GM10248 (cell line): ENCODE measurements around the gene VSTM5.

Source experiments
- CTCF ChIA-PET: fragments of 300-600 bp; sonication (Branson Sonifier 250); formaldehyde crosslinking; extraction: SDS; loops from one replicate; lab custom pipeline; 2021; ENCODE audit warnings: antibody characterized with exemption; lab: Yijun Ruan, JAX
- POLR2A ChIA-PET: fragments of 350-650 bp; sonication (Branson Sonifier 250); formaldehyde crosslinking; extraction: SDS; loops from one replicate; lab custom pipeline; 2020; ENCODE audit warnings: antibody characterized with exemption; lab: Yijun Ruan, JAX
- DNase-seq: peaks from one replicate; pipeline ENCODE4 v3.0.0; 2012; ENCODE audit errors: extremely low spot score
- TF ChIP-seq, protein P1 (sequence below): IDR thresholded peaks from 2 replicates; pipeline ENCODE4 v1.5.1; 2012; ENCODE audit warnings: mild to moderate bottlenecking, low read depth; ENCODE audit errors: extremely low read depth, missing control alignments, control extremely low read depth

Gene VSTM5

GRCh38 chr11:93852242-93852641 is 1.8 kb upstream of the VSTM5 start:
- TF ChIP-seq, protein P1, sequence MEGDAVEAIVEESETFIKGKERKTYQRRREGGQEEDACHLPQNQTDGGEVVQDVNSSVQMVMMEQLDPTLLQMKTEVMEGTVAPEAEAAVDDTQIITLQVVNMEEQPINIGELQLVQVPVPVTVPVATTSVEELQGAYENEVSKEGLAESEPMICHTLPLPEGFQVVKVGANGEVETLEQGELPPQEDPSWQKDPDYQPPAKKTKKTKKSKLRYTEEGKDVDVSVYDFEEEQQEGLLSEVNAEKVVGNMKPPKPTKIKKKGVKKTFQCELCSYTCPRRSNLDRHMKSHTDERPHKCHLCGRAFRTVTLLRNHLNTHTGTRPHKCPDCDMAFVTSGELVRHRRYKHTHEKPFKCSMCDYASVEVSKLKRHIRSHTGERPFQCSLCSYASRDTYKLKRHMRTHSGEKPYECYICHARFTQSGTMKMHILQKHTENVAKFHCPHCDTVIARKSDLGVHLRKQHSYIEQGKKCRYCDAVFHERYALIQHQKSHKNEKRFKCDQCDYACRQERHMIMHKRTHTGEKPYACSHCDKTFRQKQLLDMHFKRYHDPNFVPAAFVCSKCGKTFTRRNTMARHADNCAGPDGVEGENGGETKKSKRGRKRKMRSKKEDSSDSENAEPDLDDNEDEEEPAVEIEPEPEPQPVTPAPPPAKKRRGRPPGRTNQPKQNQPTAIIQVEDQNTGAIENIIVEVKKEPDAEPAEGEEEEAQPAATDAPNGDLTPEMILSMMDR = no peak
- DNase-seq = no peak
- CTCF ChIA-PET = no interaction called here
- POLR2A ChIA-PET = no interaction called here

GRCh38 chr11:93849751-93850593 is 446 bp downstream of the VSTM5 start:
- POLR2A ChIA-PET = no interaction called here
- no peak for DNase-seq
- CTCF ChIA-PET = no interaction called here
- TF ChIP-seq, protein P1 = no peak

DNA sequence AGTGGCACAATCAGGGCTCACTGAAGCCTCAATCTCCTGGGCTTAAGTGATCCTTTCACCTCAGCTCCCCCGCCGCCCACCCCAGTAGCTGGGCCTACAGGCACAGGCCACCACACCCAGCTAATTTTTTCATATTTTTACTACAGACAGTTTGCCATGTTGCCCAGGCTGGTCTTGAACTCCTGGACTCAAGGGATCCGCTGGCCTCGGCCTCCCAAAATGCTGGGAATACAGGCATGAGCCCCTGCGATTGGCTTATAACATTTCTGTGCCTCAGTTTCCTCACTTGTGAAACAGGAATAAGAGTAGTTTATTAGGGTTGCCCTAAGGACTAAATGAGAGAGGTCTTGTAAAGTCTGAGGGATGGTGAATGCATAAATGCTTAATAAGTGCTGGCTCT is 1.2 kb downstream of the VSTM5 start:
- TF ChIP-seq, protein P1 = no peak
- ChIA-PET POLR2A (no interaction called here), CTCF (no interaction called here)
- no peak for DNase-seq

- CTCF ChIA-PET = interaction anchor here (1.2 kb wide), 1 partner anchor 13 kb away, joined by 3 read pairs; no protein-coding TSS in a partner anchor
- POLR2A ChIA-PET = no interaction called here
- TF ChIP-seq, protein P1 = no peak
- DNase-seq = no peak
Measured at GRCh38 chr11:93846411-93846810, 4.0 kb downstream of the VSTM5 start.

DNA sequence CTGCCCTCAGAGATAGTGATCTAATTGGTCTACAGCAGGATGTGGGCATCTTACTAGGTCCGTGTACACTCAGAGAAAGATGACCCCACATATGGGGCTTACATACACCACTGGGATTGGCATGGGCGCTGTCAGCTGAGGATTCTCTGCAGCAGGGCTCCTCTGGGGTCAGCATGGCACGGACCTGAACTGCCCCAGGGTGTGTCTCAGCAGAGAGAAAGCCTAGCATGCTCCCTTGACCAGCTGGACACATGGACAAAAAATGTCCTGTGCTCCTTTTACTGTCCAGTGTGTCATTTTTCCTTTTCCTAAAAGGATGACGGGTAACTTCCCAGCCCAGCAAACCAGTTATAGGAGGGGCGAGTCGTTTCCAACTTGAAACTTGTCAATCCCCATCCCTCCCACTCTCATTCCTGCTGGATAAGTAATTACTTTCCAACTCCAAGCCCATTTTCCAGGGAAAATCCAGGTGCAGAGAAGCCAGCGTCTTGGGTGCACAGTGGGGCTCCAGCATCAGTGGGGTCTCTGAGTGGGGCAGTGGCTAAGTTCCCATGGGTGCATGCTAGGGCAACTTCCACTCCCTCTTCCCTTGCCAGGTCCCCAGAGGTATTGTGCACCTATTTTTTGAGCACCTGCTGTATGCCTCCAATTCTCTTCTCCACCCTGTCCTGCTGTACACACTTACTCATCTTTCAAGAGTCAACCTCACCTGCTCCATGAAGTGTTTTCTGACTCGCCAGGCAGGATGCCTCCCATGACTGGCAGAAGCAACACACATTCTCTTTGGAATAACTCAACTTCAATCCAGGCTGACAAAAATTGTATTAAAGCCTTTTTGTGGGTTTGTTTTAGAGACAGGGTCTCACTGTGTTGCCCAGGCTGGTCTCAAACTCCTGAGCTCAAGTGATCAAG is 5.0 kb downstream of the VSTM5 start:
- ChIA-PET CTCF (interaction anchor here (1.2 kb wide), 1 partner anchor 12 kb away, joined by 3 read pairs; no protein-coding TSS in a partner anchor), POLR2A (no interaction called here)
- TF ChIP-seq, protein P1 = no peak
- no peak for DNase-seq

- DNase-seq = no peak
- TF ChIP-seq, protein P1 = no peak
- CTCF ChIA-PET = no interaction called here
- POLR2A ChIA-PET = no interaction called here
Measured at GRCh38 chr11:93844568-93844967, 5.8 kb downstream of the VSTM5 start.
